HG03196 (cell line): ENCODE measurements around the gene VAV3.
"Not testable (repeated sequence)": the region's sequence is repeated elsewhere in the genome, so short reads cannot be mapped to it uniquely, and the experiment has no call there.

Experiments used
- ATAC-seq: cut with Tn5 transposase; IDR thresholded peaks from one replicate; pipeline ENCODE4 v1.9.1; 2021; ENCODE audit not compliant: unreplicated experiment

Gene VAV3

GRCh38 chr1:107844541-107845194, 120.3 kb downstream of the VAV3 start:
- ATAC-seq, result not testable (repeated sequence)

- ATAC-seq, result no peak
Measured at GRCh38 chr1:107843989-107844388, 121.0 kb downstream of the VAV3 start.

GRCh38 chr1:107842241-107842640, 122.7 kb downstream of the VAV3 start:
- no peak for ATAC-seq

- no peak for ATAC-seq
Measured at GRCh38 chr1:107840725-107841124, 124.3 kb downstream of the VAV3 start.

GRCh38 chr1:107838056-107838455, 126.9 kb downstream of the VAV3 start:
- no peak for ATAC-seq

- ATAC-seq, result no peak
Measured at GRCh38 chr1:107835151-107835670, 129.8 kb downstream of the VAV3 start.

- ATAC-seq, result no peak
Measured at GRCh38 chr1:107833061-107833460, 131.9 kb downstream of the VAV3 start.

- no peak for ATAC-seq
Measured at GRCh38 chr1:107831921-107832320, 133.1 kb downstream of the VAV3 start.

- no peak for ATAC-seq
Measured at GRCh38 chr1:107830526-107830925, 134.5 kb downstream of the VAV3 start.

GRCh38 chr1:107830075-107830474, 134.9 kb downstream of the VAV3 start:
- no peak for ATAC-seq

GRCh38 chr1:107829036-107829770, 135.8 kb downstream of the VAV3 start:
- no peak for ATAC-seq

- no peak for ATAC-seq
Measured at GRCh38 chr1:107824946-107825345, 140.0 kb downstream of the VAV3 start.

GRCh38 chr1:107821340-107821739, 143.6 kb downstream of the VAV3 start:
- ATAC-seq, result no peak

- ATAC-seq, result no peak
Measured at GRCh38 chr1:107820801-107821200, 144.2 kb downstream of the VAV3 start.

GRCh38 chr1:107817935-107818334, 147.0 kb downstream of the VAV3 start:
- ATAC-seq, result no peak

- no peak for ATAC-seq
Measured at GRCh38 chr1:107817206-107817605, 147.8 kb downstream of the VAV3 start.

GRCh38 chr1:107810291-107810951, 154.6 kb downstream of the VAV3 start:
- ATAC-seq, result no peak

GRCh38 chr1:107807855-107808254, 157.1 kb downstream of the VAV3 start:
- ATAC-seq, result no peak

- no peak for ATAC-seq
Measured at GRCh38 chr1:107807405-107807804, 157.6 kb downstream of the VAV3 start.

- no peak for ATAC-seq
Measured at GRCh38 chr1:107806902-107807301, 158.1 kb downstream of the VAV3 start.

GRCh38 chr1:107804741-107805140, 160.2 kb downstream of the VAV3 start:
- no peak for ATAC-seq

GRCh38 chr1:107804134-107804533, 160.8 kb downstream of the VAV3 start:
- no peak for ATAC-seq
